ENCODE results near the gene SLC13A5.

DNA sequence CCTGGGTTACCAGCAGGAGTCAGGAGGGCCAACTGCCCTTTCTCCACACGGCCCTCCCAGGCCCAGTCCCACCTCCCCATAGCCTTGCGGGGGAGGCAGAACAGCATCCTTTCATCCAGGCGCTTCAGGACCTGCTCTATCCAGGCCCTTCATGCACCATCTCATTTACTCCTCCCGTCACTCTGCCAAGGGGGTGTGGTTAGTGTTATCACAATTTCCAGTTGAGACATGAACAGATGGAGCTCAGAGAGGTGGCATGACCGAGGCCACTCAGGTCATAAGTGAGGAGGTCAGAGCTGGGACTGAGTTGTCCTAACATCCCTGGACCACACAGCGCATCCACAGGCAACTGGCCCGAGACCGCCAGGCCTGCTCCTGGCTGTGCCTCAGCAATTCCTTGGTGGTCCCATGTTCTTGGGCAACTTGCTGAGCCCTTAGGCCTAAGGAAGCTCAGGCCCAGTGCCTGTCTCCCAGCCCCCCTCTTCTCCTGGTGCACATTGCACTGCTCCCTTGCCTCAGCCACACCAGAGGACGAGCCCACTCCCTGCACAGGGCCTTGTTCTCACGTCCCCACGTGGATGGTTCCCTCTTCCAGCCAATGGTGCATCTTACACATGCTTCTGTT lies 37.9 kb downstream of the SLC13A5 start:
- TF ChIP-seq POLR2A (IDR thresholded peaks at IDR 0.05) = no peak
- no peak for TF ChIP-seq CTCF (IDR thresholded peaks at IDR 0.05)
- no peak for TF ChIP-seq EP300 (IDR thresholded peaks at IDR 0.05)

All from tibial nerve (tissue), 4 donors.